ENCODE measurements around the gene FNDC4.

The FNDC4 gene

DNA sequence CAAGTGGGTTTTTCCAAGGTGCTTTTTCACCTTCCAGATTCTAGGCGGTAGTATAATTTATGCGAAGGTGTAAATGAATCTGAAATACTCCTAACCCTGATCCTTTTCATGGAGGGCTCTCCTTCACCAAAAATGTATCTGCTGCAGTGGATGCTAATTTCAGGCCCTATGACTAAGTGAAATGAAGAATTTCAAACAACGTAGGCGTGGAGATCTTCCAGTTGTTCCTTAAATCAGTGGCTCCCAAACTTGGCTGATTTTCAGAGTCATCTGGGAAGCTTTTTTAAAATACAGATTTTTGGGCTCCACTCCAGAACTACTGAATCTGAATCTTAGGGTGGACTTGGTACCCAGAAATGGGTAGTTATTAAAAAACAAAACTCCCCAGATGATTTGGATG, 7.1 kb upstream of the FNDC4 start:
- TF ChIP-seq, protein P1, sequence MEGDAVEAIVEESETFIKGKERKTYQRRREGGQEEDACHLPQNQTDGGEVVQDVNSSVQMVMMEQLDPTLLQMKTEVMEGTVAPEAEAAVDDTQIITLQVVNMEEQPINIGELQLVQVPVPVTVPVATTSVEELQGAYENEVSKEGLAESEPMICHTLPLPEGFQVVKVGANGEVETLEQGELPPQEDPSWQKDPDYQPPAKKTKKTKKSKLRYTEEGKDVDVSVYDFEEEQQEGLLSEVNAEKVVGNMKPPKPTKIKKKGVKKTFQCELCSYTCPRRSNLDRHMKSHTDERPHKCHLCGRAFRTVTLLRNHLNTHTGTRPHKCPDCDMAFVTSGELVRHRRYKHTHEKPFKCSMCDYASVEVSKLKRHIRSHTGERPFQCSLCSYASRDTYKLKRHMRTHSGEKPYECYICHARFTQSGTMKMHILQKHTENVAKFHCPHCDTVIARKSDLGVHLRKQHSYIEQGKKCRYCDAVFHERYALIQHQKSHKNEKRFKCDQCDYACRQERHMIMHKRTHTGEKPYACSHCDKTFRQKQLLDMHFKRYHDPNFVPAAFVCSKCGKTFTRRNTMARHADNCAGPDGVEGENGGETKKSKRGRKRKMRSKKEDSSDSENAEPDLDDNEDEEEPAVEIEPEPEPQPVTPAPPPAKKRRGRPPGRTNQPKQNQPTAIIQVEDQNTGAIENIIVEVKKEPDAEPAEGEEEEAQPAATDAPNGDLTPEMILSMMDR (IDR thresholded peaks at IDR 0.05; ENCODE audit: low read depth, low read length, missing control alignments), result no peak
- H3K4me3 ChIP-seq (replicated peaks; ENCODE audit: low read depth, low read length), result no peak overlapping the region
- no peak for DNase-seq (ENCODE audit: extremely low read depth, low read depth)

DNA sequence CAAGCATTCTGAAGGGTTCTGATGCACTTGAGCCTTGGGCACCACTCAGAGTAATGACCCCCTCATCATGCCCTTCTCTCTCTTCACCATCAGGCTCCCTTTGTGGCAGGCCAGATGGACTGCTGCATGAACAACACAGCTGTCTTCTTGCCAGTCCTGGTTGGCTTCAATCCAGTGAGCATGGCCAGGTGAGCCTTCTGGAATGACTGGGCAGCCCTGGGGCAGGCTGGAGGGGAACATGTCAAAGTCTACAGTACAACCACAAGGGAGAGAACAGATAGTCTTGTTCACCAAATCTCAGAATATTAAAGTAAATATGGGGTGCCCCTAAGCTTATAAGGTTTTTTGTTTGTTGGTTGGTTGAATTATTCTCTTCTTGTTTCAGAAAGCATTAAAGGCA, 6.0 kb upstream of the FNDC4 start:
- no peak for DNase-seq (ENCODE audit: extremely low read depth, low read depth)
- TF ChIP-seq, protein P1 (IDR thresholded peaks at IDR 0.05; ENCODE audit: low read depth, low read length, missing control alignments), result no peak
- H3K4me3 ChIP-seq (replicated peaks; ENCODE audit: low read depth, low read length), result no peak overlapping the region

- TF ChIP-seq, protein P1 (IDR thresholded peaks at IDR 0.05; ENCODE audit: low read depth, low read length, missing control alignments), result no peak
- DNase-seq (ENCODE audit: extremely low read depth, low read depth), result no peak
- H3K4me3 ChIP-seq (replicated peaks; ENCODE audit: low read depth, low read length), result no peak overlapping the region
Measured at GRCh38 chr2:27498975-27499374, 4.0 kb upstream of the FNDC4 start.

DNA sequence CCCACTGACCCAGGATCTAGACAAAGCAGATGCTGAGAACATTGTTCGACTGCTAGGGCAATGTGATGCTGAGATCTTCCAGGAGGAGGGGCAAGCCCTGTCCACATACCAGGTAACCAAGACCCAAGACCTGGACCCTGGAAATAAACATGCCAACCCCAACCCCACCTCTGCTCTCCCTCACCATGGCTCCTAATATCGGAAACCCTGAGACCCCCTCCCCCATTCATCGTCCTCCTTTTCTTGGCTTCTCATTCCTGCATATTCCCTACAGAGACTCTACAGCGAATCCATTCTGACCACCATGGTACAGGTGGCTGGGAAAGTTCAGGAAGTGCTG, 2.3 kb upstream of the FNDC4 start:
- TF ChIP-seq, protein P1 (IDR thresholded peaks at IDR 0.05; ENCODE audit: low read depth, low read length, missing control alignments), result no peak
- H3K4me3 ChIP-seq (replicated peaks; ENCODE audit: low read depth, low read length), result no peak overlapping the region
- no peak for DNase-seq (ENCODE audit: extremely low read depth, low read depth)

DNA sequence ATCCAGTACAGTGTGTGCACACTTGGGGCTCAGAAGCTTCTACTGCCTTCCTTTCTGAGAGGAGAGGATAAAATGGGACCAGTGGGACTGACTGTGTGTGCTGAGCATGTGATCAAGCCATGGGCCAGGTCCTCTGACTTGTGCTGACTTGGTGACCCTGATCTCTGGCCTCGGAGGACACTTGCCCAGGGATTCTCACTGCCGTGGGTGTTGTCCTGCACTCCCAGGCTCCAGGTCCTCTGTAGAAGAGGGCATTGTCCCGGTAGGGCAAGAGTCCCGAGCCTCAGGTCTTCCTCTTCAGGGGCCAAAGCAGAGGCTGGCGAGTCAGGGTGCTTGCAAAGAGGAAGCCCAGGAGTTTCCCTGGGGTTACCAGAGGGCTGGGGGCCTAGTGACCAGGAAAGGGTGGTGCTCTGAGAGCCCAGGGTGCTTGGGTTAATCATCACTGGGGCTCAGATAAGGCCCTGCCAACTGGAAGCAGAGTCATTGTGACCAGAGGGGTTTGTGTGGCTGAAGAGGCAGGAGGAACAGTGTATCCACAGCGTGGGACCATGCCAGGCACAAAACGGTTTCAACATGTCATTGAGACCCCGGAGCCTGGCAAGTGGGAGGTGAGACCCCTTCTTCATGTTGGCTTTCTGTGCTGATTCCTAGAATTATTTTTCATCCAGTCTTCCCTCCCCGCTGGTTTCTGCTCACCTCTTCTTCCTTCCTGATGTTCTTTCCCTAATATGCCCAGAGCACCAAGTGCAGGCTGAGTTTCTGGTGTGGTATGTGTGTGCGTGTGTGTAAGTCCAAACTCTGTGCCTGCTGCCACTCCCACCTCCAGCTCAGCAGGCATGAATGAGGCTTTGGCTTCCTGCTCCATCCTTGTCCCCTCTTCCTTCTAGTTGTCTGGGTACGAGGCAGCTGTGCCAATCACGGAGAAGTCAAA, 1.6 kb upstream of the FNDC4 start, which contains the start of gene GCKR:
TSS of gene GCKR (plus strand) at position 483 of the 931 bp plus-strand sequence. CDS start at position 549, 66 bp downstream.
- no peak for DNase-seq (ENCODE audit: extremely low read depth, low read depth)
- TF ChIP-seq, protein P1 (IDR thresholded peaks at IDR 0.05; ENCODE audit: low read depth, low read length, missing control alignments), result no peak
- no peak within 1 kb of the TSS for H3K4me3 ChIP-seq (replicated peaks; ENCODE audit: low read depth, low read length)

DNA sequence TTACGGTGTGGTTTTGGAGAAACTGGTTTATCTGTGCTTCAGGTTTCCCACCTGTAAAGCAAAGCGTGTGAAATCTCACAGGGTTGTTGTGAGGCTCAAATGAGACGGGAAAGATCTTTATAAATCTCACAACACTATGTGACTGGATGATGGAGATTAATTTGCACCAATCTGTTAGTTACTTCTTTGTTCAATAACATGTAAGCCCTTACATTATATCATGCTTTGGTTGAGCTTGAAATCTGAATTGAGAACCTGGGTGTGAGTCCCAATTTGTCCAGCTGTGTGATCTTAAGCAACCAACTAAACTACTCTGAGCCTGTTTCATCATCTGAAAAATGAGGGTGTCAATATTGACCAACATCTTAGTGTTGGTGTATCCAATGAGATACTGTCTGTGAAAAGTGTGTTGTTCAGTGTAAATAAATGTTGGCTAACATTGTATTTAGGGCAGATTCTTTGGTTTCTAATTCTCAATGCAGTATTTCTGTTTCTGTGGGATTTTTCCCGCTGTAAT, 898 bp upstream of the FNDC4 start:
- DNase-seq (ENCODE audit: extremely low read depth, low read depth), result no peak
- TF ChIP-seq, protein P1 (IDR thresholded peaks at IDR 0.05; ENCODE audit: low read depth, low read length, missing control alignments), result no peak
- no peak overlapping the region for H3K4me3 ChIP-seq (replicated peaks; ENCODE audit: low read depth, low read length)

Measured in HFF-Myc (cell line).